GM12878 (cell line): ENCODE measurements around the gene LDLRAD4. TPM values are rescaled to one million over a fixed set of nuclear protein-coding genes. Genes with fewer than 3 reads are reported as not detected.

Source experiments
- ATAC-seq: fragments of 200-7000 bp; cut with Tn5 transposase; 3 replicates; pipeline ENCODE4 v1.9.1; 2020; ENCODE audit warnings: mild to moderate bottlenecking, moderate library complexity
- BruUV-seq: library from RNA; stranded (reverse); fragments of 400-500 nt; replicated peaks from 2 replicates; lab custom pipeline; 2021; lab: Mats Ljungman, UMichigan
- CTCF ChIA-PET: fragments of 300-600 bp; sonication (Branson Sonifier 250); formaldehyde crosslinking; extraction: SDS; loops from one replicate; lab custom pipeline; 2021; ENCODE audit warnings: inconsistent platforms; lab: Yijun Ruan, JAX
- POLR2A ChIA-PET: fragments of 350-600 bp; formaldehyde crosslinking; extraction: SDS; loops from one replicate; lab custom pipeline; 2021; ENCODE audit warnings: inconsistent platforms; lab: Charles Lee
- RAD21 ChIA-PET: fragments of 300-600 bp; sonication (Branson Sonifier 250); formaldehyde crosslinking; loops from one replicate; lab custom pipeline; 2023; ENCODE audit warnings: antibody characterized with exemption; ENCODE audit not compliant: unreplicated experiment; lab: Charles Lee
- SMC1A ChIA-PET: fragments of 300-600 bp; sonication (Branson Sonifier 250); formaldehyde crosslinking; loops from one replicate; lab custom pipeline; 2023; ENCODE audit not compliant: unreplicated experiment, uncharacterized antibody; lab: Charles Lee
- DNase-seq: peaks from one replicate; pipeline ENCODE4 v3.0.0-alpha.2; 2011; ENCODE audit warnings: low read depth, low spot score
- FAIRE-seq: peaks from 3 replicates; lab custom pipeline; 2011; peaks lifted over from hg19 to GRCh38; lab: Jason Lieb, UNC
- H2AFZ ChIP-seq: 2 replicates; pipeline ENCODE4 v1.6.0; 2011; ENCODE audit warnings: low read depth, low read length, control low read depth; ENCODE audit not compliant: control insufficient read depth
- H3K27ac ChIP-seq: 2 replicates; pipeline ENCODE4 v1.5.1; 2011; ENCODE audit warnings: control low read depth; ENCODE audit not compliant: control insufficient read depth, insufficient read depth
- H3K27me3 ChIP-seq, 2 experiments: replicated peaks in 1 of 2; 2 replicates each; pipeline versions ENCODE4 v1.6.0 to v1.6.1; 2011; ENCODE audit warnings: low read length in 1 of 2; ENCODE audit not compliant: control insufficient read depth in 2 of 2, insufficient read depth in 2 of 2
- H3K36me3 ChIP-seq, 2 experiments: 2 replicates each; pipeline ENCODE4 v1.5.1; 2011; ENCODE audit warnings: low read length in 1 of 2; ENCODE audit not compliant: control insufficient read depth in 2 of 2, insufficient read depth in 2 of 2
- H3K4me1 ChIP-seq: 2 replicates; pipeline ENCODE4 v1.6.1; 2011; ENCODE audit warnings: mild to moderate bottlenecking, low read length, moderate library complexity, mixed read lengths; ENCODE audit not compliant: control insufficient read depth, insufficient read depth
- H3K4me2 ChIP-seq: 2 replicates; pipeline ENCODE4 v1.6.0; 2011; ENCODE audit warnings: control low read depth; ENCODE audit not compliant: control insufficient read depth, insufficient read depth
- H3K4me3 ChIP-seq: fragments of 200-600 bp; sonication (generic); 2 replicates; pipeline ENCODE4 v1.5.1; 2016
- H3K79me2 ChIP-seq: 2 replicates; pipeline ENCODE4 v1.6.0; 2011; ENCODE audit warnings: low read length; ENCODE audit not compliant: control insufficient read depth, insufficient read depth
- H3K9ac ChIP-seq: 2 replicates; pipeline ENCODE4 v1.8.0; 2011; ENCODE audit warnings: low read length, control low read depth, mixed read lengths; ENCODE audit not compliant: control insufficient read depth, insufficient read depth
- H3K9me3 ChIP-seq: replicated peaks from 3 replicates; pipeline ENCODE4 v1.5.1; 2011; ENCODE audit warnings: mild to moderate bottlenecking, low read length; ENCODE audit not compliant: control insufficient read depth, insufficient read depth
- H4K20me1 ChIP-seq: 2 replicates; pipeline ENCODE4 v1.6.0; 2011; ENCODE audit not compliant: control insufficient read depth, insufficient read depth
- BCLAF1 ChIP-seq: fragments of 450-650 bp; IDR thresholded peaks from 2 replicates; pipeline ENCODE4 v1.6.1; 2017; ENCODE audit warnings: antibody characterized with exemption, mild to moderate bottlenecking, moderate library complexity
- ESRRA ChIP-seq: IDR thresholded peaks from 2 replicates; pipeline ENCODE4 v1.6.1; 2012; ENCODE audit warnings: mild to moderate bottlenecking, low read length, improper control_type of control experiment
- IRF3 ChIP-seq: fragments of 450-650 bp; IDR thresholded peaks from 2 replicates; pipeline ENCODE4 v1.6.1; 2014; ENCODE audit warnings: mild to moderate bottlenecking
- JUND ChIP-seq: IDR thresholded peaks from 2 replicates; pipeline ENCODE4 v1.6.1; 2012; ENCODE audit warnings: low read depth, mild to moderate bottlenecking, low read length, improper control_type of control experiment, moderate library complexity
- MLLT1 ChIP-seq: fragments of 450-650 bp; IDR thresholded peaks from 2 replicates; pipeline ENCODE4 v1.6.1; 2016; ENCODE audit warnings: mild to moderate bottlenecking
- MTA2 ChIP-seq: fragments of 450-650 bp; IDR thresholded peaks from 2 replicates; pipeline ENCODE4 v1.6.1; 2016; ENCODE audit warnings: low read depth, mild to moderate bottlenecking, moderate library complexity
- PML ChIP-seq: IDR thresholded peaks from 2 replicates; pipeline ENCODE4 v1.6.1; 2012; ENCODE audit warnings: low read length, inconsistent platforms
- SUZ12 ChIP-seq: fragments of 200-600 bp; sonication (generic); IDR thresholded peaks from one replicate; pipeline ENCODE4 v1.6.1; 2018; ENCODE audit warnings: antibody characterized with exemption, mild to moderate bottlenecking; ENCODE audit not compliant: unreplicated experiment
- ZNF24 ChIP-seq: fragments of 450-650 bp; IDR thresholded peaks from 2 replicates; pipeline ENCODE4 v1.6.1; 2017; ENCODE audit warnings: antibody characterized with exemption, mild to moderate bottlenecking
- ZSCAN29 ChIP-seq: fragments of 450-650 bp; IDR thresholded peaks from 2 replicates; pipeline ENCODE4 v1.6.1; 2017; ENCODE audit warnings: mild to moderate bottlenecking, moderate library complexity
- WGBS: methylation state at CpG from one replicate; pipeline ENCODE4 v1.1.6; 2016; ENCODE audit warnings: low lambda C conversion rate; ENCODE audit not compliant: insufficient replicate concordance, insufficient coverage; ENCODE audit errors: missing lambda C conversion rate; 5-methylcytosine and 5-hydroxymethylcytosine counted together
- in situ Hi-C: fragments of 300-500 bp; cut with MboI; formaldehyde crosslinking; loops from 9 replicates; pipeline ENCODE4 v1.14.3; 2018; ENCODE audit warnings: mixed read lengths
- intact Hi-C: fragments of 100-400 bp; cut with micrococcal nuclease; formaldehyde crosslinking; loops from one replicate; pipeline ENCODE4 v1.14.2; 2022; ENCODE audit not compliant: unreplicated experiment
- polyA plus RNA-seq, 11 experiments: library from polyadenylated mRNA; depleted of rRNA in 4 of 11; unstranded in 6 of 11; stranded (reverse) in 5 of 11; fragments of >200 nt; fragmentation: Nextera tagmentation in 4 of 11; fragmentation: Illumina TruSeq in 1 of 11; extraction: Ambion mirVana in 4 of 11; extraction: Trizol in 1 of 11; gene quantifications; 1 replicate in 1 of 11; 2 replicates in 10 of 11; pipeline versions ENCODE4 v1.2.1 to v1.2.3, GENCODE V29; 2011 to 2016; ENCODE audit warnings: inconsistent platforms in 2 of 11, missing spikeins in 2 of 11, low read depth in 1 of 11
- total RNA-seq, 4 experiments: library from RNA; depleted of rRNA in 3 of 4; stranded (reverse); fragments of >200 nt in 3 of 4; fragmentation: Illumina TruSeq in 1 of 4; extraction: Trizol in 1 of 4; gene quantifications; 2 replicates each; pipeline versions ENCODE4 v1.2.1 to v1.2.3, GENCODE V29; 2013 to 2021

Gene LDLRAD4
- total and polyA plus RNA-seq, 10 of the 15 experiments (the other 5 are each of a cell fraction or from before 2014, with no cell fraction given), result 2.7 to 16.8 (median 11.2) TPM

GRCh38 chr18:13646633-13647032, 428.1 kb downstream of the LDLRAD4 start (continued):
- TF ChIP-seq BCLAF1, result no peak
- no peak for TF ChIP-seq ZSCAN29
- no peak for TF ChIP-seq JUND
- TF ChIP-seq ESRRA, result no peak
- TF ChIP-seq IRF3, result no peak
- no peak for TF ChIP-seq SUZ12

GRCh38 chr18:13647761-13648160, 429.2 kb downstream of the LDLRAD4 start:
- in situ Hi-C loops, result loop anchor here (25.0 kb wide), 1 partner anchor 485 kb away; no protein-coding TSS in a partner anchor

More at GRCh38 chr18:13647761-13648160, 429.2 kb downstream of the LDLRAD4 start:
- POLR2A ChIA-PET, result no interaction called here
- H3K4me1 ChIP-seq, result no peaks in the 10 kb centered on the region
- TF ChIP-seq PML, result peak; percentile 12; the same call in 1 of the 2 replicates
- no peak for TF ChIP-seq MTA2
- no peak for TF ChIP-seq MLLT1
- no peak for TF ChIP-seq ZNF24
- TF ChIP-seq, all 136 proteins: peak for 1
- no TSS peak for BruUV-seq
- Histone ChIP-seq H3K27ac (no peak overlapping the region), H3K9ac (no peak overlapping the region), H3K9me3 (no peaks in the 10 kb centered on the region), H3K27me3 (no peaks in the 10 kb centered on the region), H2AFZ (no peak overlapping the region), H3K4me2 (no peak overlapping the region), H3K36me3 (peaks cover 0 to 1% of the 10 kb centered on the region in 2 experiments; a peak in 2 of 4 replicates), H4K20me1 (no peaks in the 10 kb centered on the region), H3K79me2 (no peaks in the 10 kb centered on the region), H3K4me3 (no peak overlapping the region)
- RAD21 ChIA-PET, result no interaction called here
- FAIRE-seq (no peak), DNase-seq (no peak), ATAC-seq (no peak)
- intact Hi-C loops, result no loop called here
- WGBS, result 93% methylated on average over 4 of the region's 4 CpGs
- SMC1A ChIA-PET, result no interaction called here
- CTCF ChIA-PET, result no interaction called here
